ENCODE data around the gene NDUFA12. TPM values are rescaled to one million over a fixed set of nuclear protein-coding genes. Genes with fewer than 3 reads are reported as not detected.
A peak's percentile ranks its signal among the peaks of the same experiment; 100 is the strongest.

Gene NDUFA12
- total RNA-seq, 1 experiment from 2014 or later = 89.0 TPM

GRCh38 chr12:94941440-94941862, 62.0 kb downstream of the NDUFA12 start:
- Histone ChIP-seq H3K4me3 (ENCODE audit: insufficient read depth, low read depth, low read length) (no peak overlapping the region), H3K27me3 (ENCODE audit: control insufficient read depth, insufficient read depth, low read length) (no peaks in the 10 kb centered on the region), H3K36me3 (replicated peaks; ENCODE audit: control insufficient read depth, insufficient read depth, low read length) (no peaks in the 10 kb centered on the region)
- DNase-seq = no peak

- Histone ChIP-seq H3K36me3 (replicated peaks; ENCODE audit: control insufficient read depth, insufficient read depth, low read length) (no peaks in the 10 kb centered on the region), H3K27me3 (ENCODE audit: control insufficient read depth, insufficient read depth, low read length) (no peaks in the 10 kb centered on the region)
Observed at GRCh38 chr12:94940771-94941170, 62.7 kb downstream of the NDUFA12 start.

GRCh38 chr12:94938583-94938982, 64.9 kb downstream of the NDUFA12 start:
- Histone ChIP-seq H3K36me3 (replicated peaks; ENCODE audit: control insufficient read depth, insufficient read depth, low read length) (no peaks in the 10 kb centered on the region), H3K27me3 (ENCODE audit: control insufficient read depth, insufficient read depth, low read length) (no peaks in the 10 kb centered on the region), H3K4me3 (ENCODE audit: insufficient read depth, low read depth, low read length) (no peak overlapping the region)
- DNase-seq = no peak

More at GRCh38 chr12:94940771-94941170, 62.7 kb downstream of the NDUFA12 start:
- DNase-seq = no peak
- no peak overlapping the region for H3K4me3 ChIP-seq (ENCODE audit: insufficient read depth, low read depth, low read length)

GRCh38 chr12:94930772-94931171, 72.7 kb downstream of the NDUFA12 start:
- Histone ChIP-seq H3K36me3 (replicated peaks; ENCODE audit: control insufficient read depth, insufficient read depth, low read length) (no peaks in the 10 kb centered on the region), H3K4me3 (ENCODE audit: insufficient read depth, low read depth, low read length) (no peak overlapping the region), H3K27me3 (ENCODE audit: control insufficient read depth, insufficient read depth, low read length) (no peaks in the 10 kb centered on the region)
- no peak for DNase-seq

GRCh38 chr12:94930216-94930654, 73.3 kb downstream of the NDUFA12 start:
- H3K36me3 ChIP-seq (replicated peaks; ENCODE audit: control insufficient read depth, insufficient read depth, low read length) = no peaks in the 10 kb centered on the region
- H3K27me3 ChIP-seq (ENCODE audit: control insufficient read depth, insufficient read depth, low read length) = no peaks in the 10 kb centered on the region
- DNase-seq = no peak
- no peak overlapping the region for H3K4me3 ChIP-seq (ENCODE audit: insufficient read depth, low read depth, low read length)

- Histone ChIP-seq H3K27me3 (ENCODE audit: control insufficient read depth, insufficient read depth, low read length) (no peaks in the 10 kb centered on the region), H3K36me3 (replicated peaks; ENCODE audit: control insufficient read depth, insufficient read depth, low read length) (no peaks in the 10 kb centered on the region), H3K4me3 (ENCODE audit: insufficient read depth, low read depth, low read length) (no peak overlapping the region)
- no peak for DNase-seq
Observed at GRCh38 chr12:94929780-94930179, 73.7 kb downstream of the NDUFA12 start.

- Histone ChIP-seq H3K27me3 (ENCODE audit: control insufficient read depth, insufficient read depth, low read length) (no peaks in the 10 kb centered on the region), H3K36me3 (replicated peaks; ENCODE audit: control insufficient read depth, insufficient read depth, low read length) (no peaks in the 10 kb centered on the region), H3K4me3 (ENCODE audit: insufficient read depth, low read depth, low read length) (no peak overlapping the region)
- no peak for DNase-seq
Observed at GRCh38 chr12:94925729-94926128, 77.8 kb downstream of the NDUFA12 start.

GRCh38 chr12:94925206-94925605, 78.3 kb downstream of the NDUFA12 start:
- no peaks in the 10 kb centered on the region for H3K36me3 ChIP-seq (replicated peaks; ENCODE audit: control insufficient read depth, insufficient read depth, low read length)
- H3K4me3 ChIP-seq (ENCODE audit: insufficient read depth, low read depth, low read length) = no peak overlapping the region
- DNase-seq = no peak
- H3K27me3 ChIP-seq (ENCODE audit: control insufficient read depth, insufficient read depth, low read length) = no peaks in the 10 kb centered on the region

GRCh38 chr12:94922561-94922960, 80.9 kb downstream of the NDUFA12 start:
- H3K36me3 ChIP-seq (replicated peaks; ENCODE audit: control insufficient read depth, insufficient read depth, low read length) = no peaks in the 10 kb centered on the region
- H3K27me3 ChIP-seq (ENCODE audit: control insufficient read depth, insufficient read depth, low read length) = no peaks in the 10 kb centered on the region
- H3K4me3 ChIP-seq (ENCODE audit: insufficient read depth, low read depth, low read length) = no peak overlapping the region
- DNase-seq = peak; percentile 46

Other genes with a start within 250 kb of the NDUFA12 start
- 39.8 and 57.5 TPM in 2 replicates for gene NR2C1, start 69.9 kb upstream of the NDUFA12 start, total RNA-seq (2014; rRNA removed; shearing (Covaris generic))
- gene FGD6, start 213.8 kb upstream of the NDUFA12 start, total RNA-seq (2014; rRNA removed; shearing (Covaris generic)) = 11.1 and 16.1 TPM in 2 replicates
- gene VEZT, start 214.1 kb upstream of the NDUFA12 start, total RNA-seq (2014; rRNA removed; shearing (Covaris generic)) = 53.3 and 61.3 TPM in 2 replicates

All from H7 (cell line).